LNCAP (cell line): ENCODE results near the gene VTCN1.

Experiments
- TF ChIP-seq, protein P1 (sequence below): fragments of 450-650 bp; IDR thresholded peaks from 2 replicates; pipeline ENCODE4 v1.5.1; 2017; ENCODE audit warnings: mild to moderate bottlenecking

Gene VTCN1

DNA sequence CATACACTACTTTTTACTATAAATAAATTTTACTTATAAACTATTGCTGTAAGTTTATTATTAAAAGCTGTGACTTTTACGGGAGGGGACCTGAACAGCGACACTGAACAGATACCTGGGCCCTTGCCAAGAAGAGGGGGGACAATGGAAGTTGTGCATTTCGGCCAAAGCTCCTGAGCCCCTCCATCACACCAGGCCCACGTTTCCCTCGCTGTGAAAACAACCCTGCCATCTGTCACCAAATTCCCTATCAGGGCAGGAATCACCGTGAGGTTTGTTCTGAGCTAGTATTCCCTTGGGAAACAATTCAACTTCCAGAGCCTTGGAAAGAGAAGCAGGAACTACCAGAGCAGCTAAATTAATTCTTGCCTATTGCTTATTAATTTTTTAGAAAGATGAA, 37.0 kb downstream of the VTCN1 start:
- TF ChIP-seq, protein P1, sequence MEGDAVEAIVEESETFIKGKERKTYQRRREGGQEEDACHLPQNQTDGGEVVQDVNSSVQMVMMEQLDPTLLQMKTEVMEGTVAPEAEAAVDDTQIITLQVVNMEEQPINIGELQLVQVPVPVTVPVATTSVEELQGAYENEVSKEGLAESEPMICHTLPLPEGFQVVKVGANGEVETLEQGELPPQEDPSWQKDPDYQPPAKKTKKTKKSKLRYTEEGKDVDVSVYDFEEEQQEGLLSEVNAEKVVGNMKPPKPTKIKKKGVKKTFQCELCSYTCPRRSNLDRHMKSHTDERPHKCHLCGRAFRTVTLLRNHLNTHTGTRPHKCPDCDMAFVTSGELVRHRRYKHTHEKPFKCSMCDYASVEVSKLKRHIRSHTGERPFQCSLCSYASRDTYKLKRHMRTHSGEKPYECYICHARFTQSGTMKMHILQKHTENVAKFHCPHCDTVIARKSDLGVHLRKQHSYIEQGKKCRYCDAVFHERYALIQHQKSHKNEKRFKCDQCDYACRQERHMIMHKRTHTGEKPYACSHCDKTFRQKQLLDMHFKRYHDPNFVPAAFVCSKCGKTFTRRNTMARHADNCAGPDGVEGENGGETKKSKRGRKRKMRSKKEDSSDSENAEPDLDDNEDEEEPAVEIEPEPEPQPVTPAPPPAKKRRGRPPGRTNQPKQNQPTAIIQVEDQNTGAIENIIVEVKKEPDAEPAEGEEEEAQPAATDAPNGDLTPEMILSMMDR = no peak

DNA sequence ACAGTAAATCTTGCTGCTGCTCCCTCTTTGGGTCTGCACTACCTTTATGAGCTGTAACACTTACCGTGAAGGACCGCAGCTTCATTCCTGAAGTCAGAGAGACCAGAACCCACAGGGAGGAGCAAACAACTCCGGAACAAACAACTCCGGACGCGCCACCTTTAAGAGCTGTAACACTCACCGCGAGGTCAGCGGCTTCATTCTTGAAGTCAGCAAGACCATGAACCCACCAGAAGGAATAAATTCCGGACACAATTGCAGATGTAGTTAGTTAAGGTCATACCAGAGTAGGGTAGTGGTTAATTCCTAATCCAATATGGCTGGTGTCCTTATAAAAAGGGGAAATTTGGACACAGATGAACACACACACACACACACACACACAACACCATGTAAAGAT, 37.7 kb downstream of the VTCN1 start:
- TF ChIP-seq, protein P1 = no peak

DNA sequence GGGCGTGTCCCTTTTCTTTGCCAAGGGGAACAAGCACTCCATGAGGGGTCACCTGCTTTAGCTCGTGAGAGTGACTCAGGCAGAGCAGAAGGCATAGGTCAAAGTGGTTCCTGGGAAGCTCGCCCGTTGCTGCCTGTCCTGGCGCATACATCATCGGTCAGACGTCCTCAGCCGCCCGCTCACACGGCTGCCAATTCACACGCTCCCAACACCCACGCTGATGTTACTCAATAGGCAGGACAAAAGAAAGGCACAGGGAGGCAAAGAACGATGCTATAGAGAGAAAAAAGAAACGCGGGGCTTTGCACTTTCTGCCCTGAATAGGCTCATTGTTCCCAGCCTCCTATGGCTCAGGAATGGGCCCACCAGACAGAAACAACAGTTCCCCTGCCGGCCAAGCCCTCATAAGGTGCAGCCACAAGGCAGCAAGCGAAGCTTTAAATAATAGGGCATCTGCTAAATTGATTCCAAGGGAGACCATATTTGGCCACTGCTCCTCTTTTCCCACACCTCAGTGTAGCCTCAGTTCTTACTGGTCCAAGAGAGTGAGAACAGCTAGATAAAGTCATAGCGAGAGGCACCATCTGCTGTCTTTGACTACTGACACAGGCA, 38.7 kb downstream of the VTCN1 start:
- TF ChIP-seq, protein P1 = no peak

DNA sequence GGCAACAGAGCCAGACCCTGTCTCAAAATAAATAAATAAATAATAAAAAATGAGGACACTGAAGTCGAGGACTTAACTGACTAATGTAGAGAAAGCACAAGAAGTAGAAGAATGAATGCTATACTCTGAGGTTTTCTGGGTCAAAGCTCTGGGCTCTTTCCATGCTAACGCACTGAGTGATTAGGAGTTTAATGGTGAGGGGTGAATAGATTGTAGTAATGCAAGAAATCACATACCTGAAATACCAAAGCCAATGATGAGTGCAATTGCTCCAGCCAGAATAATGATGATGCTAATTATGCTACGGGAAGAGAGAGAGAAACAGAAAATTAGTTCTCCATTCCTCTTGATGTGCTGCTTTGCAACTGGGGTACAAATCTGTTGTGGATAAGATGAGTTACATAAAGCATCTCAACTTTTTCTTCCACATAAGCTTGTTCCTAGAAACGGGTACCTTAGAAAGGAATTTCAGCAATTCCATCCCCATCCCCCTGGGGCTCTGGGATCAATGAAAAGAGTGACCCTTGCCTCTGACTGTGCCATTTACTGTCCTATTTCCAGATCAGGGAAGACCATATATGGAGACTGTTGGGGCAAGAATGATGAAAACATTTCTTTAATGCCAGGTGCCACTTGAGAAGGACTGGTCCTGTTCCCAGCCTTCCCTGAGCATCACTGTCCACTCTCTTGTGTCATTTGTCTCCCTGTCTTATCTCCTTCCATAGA, 40.7 kb downstream of the VTCN1 start:
- TF ChIP-seq, protein P1 = no peak

DNA sequence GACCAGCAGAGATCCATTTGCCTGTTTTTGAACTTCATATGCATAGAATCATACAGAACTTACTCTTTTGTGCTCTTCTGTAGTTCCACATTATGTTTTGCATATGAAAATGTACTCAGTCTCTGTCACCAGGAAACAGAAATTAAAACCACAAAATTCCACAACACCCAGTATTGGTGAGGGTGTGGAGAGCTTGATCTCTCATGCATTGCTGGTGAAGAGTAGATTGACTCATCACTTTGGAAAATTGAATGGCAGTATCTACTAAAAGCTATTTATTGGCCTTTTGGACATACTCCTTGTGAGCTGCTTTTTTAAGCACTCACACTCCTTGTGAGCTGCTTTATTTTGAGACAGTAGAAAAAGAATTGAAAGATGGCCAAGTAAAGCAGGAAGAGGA, 43.3 kb downstream of the VTCN1 start:
- TF ChIP-seq, protein P1 = no peak

DNA sequence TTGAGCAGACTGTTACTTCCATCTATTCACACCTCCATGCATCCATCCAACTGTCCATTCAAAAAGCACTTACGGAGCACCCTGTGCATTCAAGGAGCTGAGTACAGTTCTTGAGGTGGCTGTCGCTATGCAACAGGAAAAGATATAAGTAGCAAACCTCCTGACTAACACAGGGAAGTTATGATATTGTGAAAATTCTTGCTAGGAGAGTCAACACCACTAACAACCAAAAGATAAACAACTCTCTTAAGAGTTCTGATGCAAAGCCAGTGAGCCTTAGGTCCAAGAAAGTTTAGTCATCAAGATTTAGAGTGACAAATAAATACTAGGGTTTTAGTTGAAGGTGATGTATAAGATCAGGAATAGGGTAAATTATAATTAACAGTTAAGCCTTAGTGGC, 44.7 kb downstream of the VTCN1 start:
- TF ChIP-seq, protein P1 = no peak

DNA sequence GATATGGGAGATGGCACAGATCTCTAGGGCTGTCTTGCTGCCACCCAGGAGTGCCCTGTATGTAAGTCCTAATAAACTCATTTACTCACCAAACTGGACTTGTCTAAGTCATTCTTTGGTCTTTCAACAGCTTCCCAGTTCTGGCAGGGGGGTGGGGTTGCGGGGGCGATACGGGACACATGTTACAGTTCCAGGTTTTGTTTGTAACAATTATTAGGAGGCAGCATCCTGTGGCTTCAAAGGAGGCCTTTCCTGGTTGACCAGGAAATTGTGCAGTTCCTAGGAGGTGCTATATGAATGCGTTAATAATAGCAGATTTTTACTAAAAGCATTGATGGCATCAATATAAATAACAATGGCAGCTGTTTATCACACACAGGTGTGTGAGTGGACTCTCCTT, 46.5 kb downstream of the VTCN1 start:
- TF ChIP-seq, protein P1 = no peak
